ENCODE measurements around the gene EEIG2. TPM values are rescaled to one million over a fixed set of nuclear protein-coding genes. Genes with fewer than 3 reads are reported as not detected.

EEIG2 gene
- polyA plus RNA-seq, 1 of the 3 experiments (the other 2 are of a cell fraction), result 2.9 TPM

GRCh38 chr1:108591466-108591865 lies 31.6 kb downstream of the EEIG2 start:
- H3K27me3 ChIP-seq (ENCODE audit: insufficient read depth), result no peaks in the 10 kb centered on the region
- peak overlapping the region; percentile 17; the same call in 1 of the 2 replicates for H3K4me2 ChIP-seq

More at GRCh38 chr1:108591466-108591865, 31.6 kb downstream of the EEIG2 start:
- TF ChIP-seq ELF1 (IDR thresholded peaks at IDR 0.05) (no peak), RXRA (IDR thresholded peaks at IDR 0.05; ENCODE audit: borderline replicate concordance, low read depth) (no peak), SMC3 (IDR thresholded peaks at IDR 0.05; ENCODE audit: low read depth, low read length) (no peak), YY1 (IDR thresholded peaks at IDR 0.05; ENCODE audit: low read depth) (no peak), ZBTB33 (IDR thresholded peaks at IDR 0.05; ENCODE audit: borderline replicate concordance, low read depth) (no peak), SIN3A (IDR thresholded peaks at IDR 0.05; ENCODE audit: borderline replicate concordance, low read depth, low read length) (no peak), FOSL2 (IDR thresholded peaks at IDR 0.05; ENCODE audit: borderline replicate concordance, low read depth) (no peak), MAX (IDR thresholded peaks at IDR 0.05; ENCODE audit: low read depth) (no peak), IRF3 (IDR thresholded peaks at IDR 0.05; ENCODE audit: low read depth, low read length) (no peak), EZH2phosphoT487 (IDR thresholded peaks at IDR 0.05; ENCODE audit: borderline replicate concordance, low read depth) (no peak), GATA2 (CRISPR knock-in tag; IDR thresholded peaks at IDR 0.05) (no peak), MXI1 (IDR thresholded peaks at IDR 0.05; ENCODE audit: low read depth, low read length) (no peak), USF2 (IDR thresholded peaks at IDR 0.05; ENCODE audit: borderline replicate concordance, low read depth, low read length) (no peak), POLR2AphosphoS5 (IDR thresholded peaks at IDR 0.05; ENCODE audit: low read depth, low read length) (no peak), MEF2A (IDR thresholded peaks at IDR 0.05; ENCODE audit: borderline replicate concordance, low read depth) (no peak), NFIC (IDR thresholded peaks at IDR 0.05; ENCODE audit: borderline replicate concordance) (no peak), RFX5 (IDR thresholded peaks at IDR 0.05; ENCODE audit: low read length) (no peak)
- Histone ChIP-seq H3K9me3 (no peaks in the 10 kb centered on the region), H3K27ac (ENCODE audit: low read depth in 2 of 2, low read length in 1 of 2) (peak overlapping the region; percentile 6 to 82; a peak in 3 of 4 replicates), H3K79me2 (ENCODE audit: insufficient read depth) (peaks cover 10% of the 10 kb centered on the region), H3K4me1 (ENCODE audit: control insufficient read depth in 1 of 2, insufficient read depth in 2 of 2, low read depth in 1 of 2, low read length in 1 of 2) (peaks cover 15 to 40% of the 10 kb centered on the region in 2 experiments), H3K36me3 (replicated peaks in 1 of 2; ENCODE audit: control insufficient read depth in 1 of 2, insufficient read depth in 2 of 2, low read length in 1 of 2) (no peaks in the 10 kb centered on the region), H3K4me3 (ENCODE audit: low read depth in 2 of 2, low read length in 1 of 2) (no peak overlapping the region; a peak in 2 of 4 replicates), H3K9ac (peak overlapping the region; percentile 52; the same call in 1 of the 2 replicates), H3F3A (replicated peaks; ENCODE audit: insufficient read depth) (peaks cover 13% of the 10 kb centered on the region), H3K9me2 (no peaks in the 10 kb centered on the region), H4K20me1 (ENCODE audit: insufficient read depth) (no peaks in the 10 kb centered on the region; the same call in 1 of the 2 replicates), H2AFZ (ENCODE audit: low read depth) (no peak overlapping the region)
- no peak for DNase-seq
- CTCF ChIA-PET, result no interaction called here
- 90% methylated on average over 4 of the region's 4 CpGs for WGBS (ENCODE audit: low lambda C conversion rate)
- POLR2A ChIA-PET, result no interaction called here

Measured in SK-N-SH (cell line).